ENCODE measurements around the gene ANKRD27. TPM values are rescaled to one million over a fixed set of nuclear protein-coding genes. Genes with fewer than 3 reads are reported as not detected.

Gene ANKRD27
- total RNA-seq, 4 donors from 2014 or later: 19.5 to 29.2 (median 21.5) TPM

DNA sequence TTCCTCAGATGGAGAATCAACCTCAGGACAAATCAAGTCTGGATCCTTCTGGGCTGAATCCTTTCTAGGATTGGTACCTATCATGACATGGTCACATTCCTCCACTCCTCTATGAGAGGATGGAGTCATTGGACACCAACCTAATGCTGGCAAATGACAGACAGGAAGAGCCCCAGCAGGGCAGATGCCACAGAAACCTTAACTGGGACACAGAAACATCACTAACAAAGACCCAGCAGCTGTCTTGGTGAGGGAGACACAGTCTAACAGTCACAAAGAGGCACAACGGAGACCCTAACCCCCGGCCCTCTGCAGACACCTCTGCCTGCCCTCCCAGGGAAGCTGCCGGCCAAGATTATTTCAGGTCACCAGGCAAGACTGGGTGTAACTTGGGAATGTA is 2.1 kb downstream of the ANKRD27 start:
- WGBS, 2 donors: 91 to 100% methylated on average over 1 to 3 of the region's 3 CpGs
- DNase-seq: no peak
- no peak overlapping the region for H3K27ac ChIP-seq
- intact Hi-C loops (cut with DNase I): no loop called here
- peaks cover 0 to 22% (median 0%) of the 10 kb centered on the region in 4 donors for H3K27me3 ChIP-seq
- no peak overlapping the region for H3K4me3 ChIP-seq
- no peaks in the 10 kb centered on the region for H3K9me3 ChIP-seq
- peaks cover 25 to 65% (median 28%) of the 10 kb centered on the region in 3 donors for H3K4me1 ChIP-seq
- H3K36me3 ChIP-seq: no peaks in the 10 kb centered on the region
- TF ChIP-seq POLR2A (IDR thresholded peaks at IDR 0.05): no peak
- TF ChIP-seq, protein P1, sequence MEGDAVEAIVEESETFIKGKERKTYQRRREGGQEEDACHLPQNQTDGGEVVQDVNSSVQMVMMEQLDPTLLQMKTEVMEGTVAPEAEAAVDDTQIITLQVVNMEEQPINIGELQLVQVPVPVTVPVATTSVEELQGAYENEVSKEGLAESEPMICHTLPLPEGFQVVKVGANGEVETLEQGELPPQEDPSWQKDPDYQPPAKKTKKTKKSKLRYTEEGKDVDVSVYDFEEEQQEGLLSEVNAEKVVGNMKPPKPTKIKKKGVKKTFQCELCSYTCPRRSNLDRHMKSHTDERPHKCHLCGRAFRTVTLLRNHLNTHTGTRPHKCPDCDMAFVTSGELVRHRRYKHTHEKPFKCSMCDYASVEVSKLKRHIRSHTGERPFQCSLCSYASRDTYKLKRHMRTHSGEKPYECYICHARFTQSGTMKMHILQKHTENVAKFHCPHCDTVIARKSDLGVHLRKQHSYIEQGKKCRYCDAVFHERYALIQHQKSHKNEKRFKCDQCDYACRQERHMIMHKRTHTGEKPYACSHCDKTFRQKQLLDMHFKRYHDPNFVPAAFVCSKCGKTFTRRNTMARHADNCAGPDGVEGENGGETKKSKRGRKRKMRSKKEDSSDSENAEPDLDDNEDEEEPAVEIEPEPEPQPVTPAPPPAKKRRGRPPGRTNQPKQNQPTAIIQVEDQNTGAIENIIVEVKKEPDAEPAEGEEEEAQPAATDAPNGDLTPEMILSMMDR (IDR thresholded peaks at IDR 0.05): no peak

DNA sequence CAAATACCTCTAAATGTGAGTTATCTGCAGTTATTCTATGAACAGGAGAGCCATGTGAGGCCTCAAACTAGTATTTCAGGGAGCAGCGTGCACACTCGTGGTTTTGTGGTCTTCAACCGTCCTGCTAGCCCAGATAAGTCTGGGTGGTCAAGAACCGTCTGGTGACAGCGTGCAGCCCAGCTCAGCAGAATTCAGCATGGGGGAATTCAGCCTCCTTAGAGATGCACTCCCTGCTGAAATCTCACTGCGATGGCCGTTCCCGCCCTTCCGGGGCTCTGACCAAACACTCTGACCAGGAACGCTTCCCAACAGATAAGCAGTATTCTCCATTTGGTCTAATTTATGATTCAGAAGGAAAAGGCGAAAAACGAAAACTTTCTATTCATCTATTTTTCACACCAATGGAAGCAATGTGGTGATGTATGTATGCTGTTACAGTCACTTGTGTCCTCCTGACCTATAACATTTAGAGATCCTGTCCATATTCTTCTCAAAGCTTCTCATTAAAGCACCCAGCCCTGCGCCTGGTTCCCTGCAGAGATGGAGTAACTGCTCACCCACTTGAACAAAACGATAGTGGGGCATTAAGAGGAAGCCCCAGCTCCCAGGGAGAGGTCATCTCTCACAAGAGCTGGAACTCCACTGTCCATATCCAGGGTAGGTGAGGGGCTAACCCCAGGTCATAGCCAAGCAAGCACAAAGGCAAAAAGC is 2.9 kb downstream of the ANKRD27 start:
- H3K27ac ChIP-seq: no peak overlapping the region
- H3K4me1 ChIP-seq: peaks cover 25 to 57% (median 28%) of the 10 kb centered on the region in 3 donors
- peaks cover 0 to 4% (median 0%) of the 10 kb centered on the region in 3 donors for H3K36me3 ChIP-seq
- no peak for DNase-seq
- 74 to 83% methylated on average over 12 to 13 of the region's 14 CpGs for WGBS, 2 donors
- H3K27me3 ChIP-seq: peaks cover 0 to 14% (median 0%) of the 10 kb centered on the region in 4 donors
- TF ChIP-seq, protein P1 (IDR thresholded peaks at IDR 0.05): no peak
- no peak for TF ChIP-seq POLR2A (IDR thresholded peaks at IDR 0.05)
- H3K9me3 ChIP-seq: no peaks in the 10 kb centered on the region
- H3K4me3 ChIP-seq: no peak overlapping the region
- intact Hi-C loops (cut with DNase I): no loop called here

DNA sequence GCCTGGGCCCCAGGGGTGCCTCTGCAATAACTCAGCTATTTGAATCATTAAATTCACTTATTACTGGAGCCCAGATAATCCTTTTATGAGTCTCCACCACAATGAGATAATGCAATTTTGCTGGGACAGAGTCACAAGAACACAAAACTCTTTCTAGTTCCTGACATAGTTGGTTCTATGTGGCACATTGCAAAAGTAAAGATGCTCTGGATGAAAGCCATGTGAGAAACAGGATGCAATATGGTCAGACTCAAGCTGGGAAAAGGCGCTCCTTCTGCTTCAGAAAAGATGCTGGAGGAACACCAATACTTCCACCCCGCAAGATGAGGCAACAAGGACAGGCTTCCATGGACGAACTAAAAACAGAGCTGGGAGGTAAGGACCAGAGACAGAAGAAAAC is 5.7 kb downstream of the ANKRD27 start:
- Histone ChIP-seq H3K36me3 (peaks cover 0 to 20% (median 0%) of the 10 kb centered on the region in 3 donors), H3K4me3 (no peak overlapping the region), H3K27ac (no peak overlapping the region), H3K9me3 (no peaks in the 10 kb centered on the region), H3K4me1 (peaks cover 11 to 38% (median 20%) of the 10 kb centered on the region in 3 donors), H3K27me3 (no peaks in the 10 kb centered on the region)
- WGBS, 2 donors: 78 to 79% methylated on average over 3 of the region's 3 CpGs
- TF ChIP-seq POLR2A (IDR thresholded peaks at IDR 0.05): no peak
- TF ChIP-seq, protein P1 (IDR thresholded peaks at IDR 0.05): no peak
- intact Hi-C loops (cut with DNase I): no loop called here
- DNase-seq: no peak

DNA sequence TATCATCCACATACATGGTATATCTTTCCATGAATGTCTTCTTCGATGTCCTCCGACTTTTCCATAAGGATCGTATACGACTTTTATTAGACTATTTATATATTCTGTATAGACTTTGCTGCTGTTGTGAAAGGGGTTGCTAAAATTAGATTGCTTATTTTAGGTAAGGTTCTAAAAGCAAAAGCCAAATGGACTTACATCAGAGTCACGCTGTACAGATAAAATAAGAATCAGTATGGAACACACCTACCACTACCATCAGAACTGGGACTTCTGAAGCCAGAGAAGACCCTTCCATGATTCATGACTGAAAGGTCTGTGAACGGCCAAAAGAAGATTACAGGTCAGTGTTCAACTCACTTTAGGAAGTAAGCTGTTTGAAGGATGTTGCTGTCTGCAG is 8.9 kb downstream of the ANKRD27 start:
- Histone ChIP-seq H3K9me3 (no peaks in the 10 kb centered on the region), H3K27ac (no peak overlapping the region), H3K36me3 (peaks cover 0 to 31% (median 0%) of the 10 kb centered on the region in 3 donors), H3K4me1 (peaks cover 0 to 11% (median 0%) of the 10 kb centered on the region in 3 donors), H3K4me3 (no peak overlapping the region), H3K27me3 (no peaks in the 10 kb centered on the region)
- intact Hi-C loops (cut with DNase I): no loop called here
- no peak for TF ChIP-seq POLR2A (IDR thresholded peaks at IDR 0.05)
- TF ChIP-seq, protein P1 (IDR thresholded peaks at IDR 0.05): no peak
- no peak for DNase-seq
- 89 to 91% methylated on average over 6 of the region's 6 CpGs for whole genome bisulfite sequencing, 2 donors

DNA sequence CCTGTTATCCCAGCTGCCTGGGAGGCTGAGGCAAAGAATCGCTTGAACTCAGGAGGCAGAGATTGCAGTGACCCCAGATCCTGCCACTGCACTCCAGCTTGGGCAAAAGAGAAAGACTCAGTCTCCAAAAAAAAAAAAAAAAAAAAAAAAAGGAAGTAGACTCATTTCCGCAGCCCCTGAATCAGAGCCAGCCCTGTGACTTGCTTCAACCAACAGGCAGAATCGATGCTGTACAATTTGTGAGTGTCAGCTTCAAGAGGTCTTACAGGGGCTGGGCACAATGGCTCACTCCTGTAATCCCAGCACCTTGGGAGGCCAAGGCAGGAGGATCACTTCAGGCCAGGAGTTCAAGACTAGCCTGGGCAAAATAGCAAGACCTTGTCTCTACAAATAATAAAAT is 12.8 kb downstream of the ANKRD27 start:
- intact Hi-C loops (cut with DNase I): no loop called here
- H3K4me1 ChIP-seq: no peaks in the 10 kb centered on the region
- 61 to 65% methylated on average over 2 to 3 of the region's 3 CpGs for WGBS, 2 donors
- no peak for DNase-seq
- H3K27ac ChIP-seq: no peak overlapping the region
- H3K27me3 ChIP-seq: no peaks in the 10 kb centered on the region
- H3K36me3 ChIP-seq: peaks cover 6 to 48% (median 7%) of the 10 kb centered on the region in 3 donors
- TF ChIP-seq, protein P1 (IDR thresholded peaks at IDR 0.05): no peak
- no peak for TF ChIP-seq POLR2A (IDR thresholded peaks at IDR 0.05)
- no peak overlapping the region for H3K4me3 ChIP-seq
- H3K9me3 ChIP-seq: no peaks in the 10 kb centered on the region

Measured in esophagus squamous epithelium (tissue), 5 donors.